ENCODE results near the gene PHTF1.
"Not testable (repeated sequence)": the region's sequence is repeated elsewhere in the genome, so short reads cannot be mapped to it uniquely, and the experiment has no call there.

The PHTF1 gene

DNA sequence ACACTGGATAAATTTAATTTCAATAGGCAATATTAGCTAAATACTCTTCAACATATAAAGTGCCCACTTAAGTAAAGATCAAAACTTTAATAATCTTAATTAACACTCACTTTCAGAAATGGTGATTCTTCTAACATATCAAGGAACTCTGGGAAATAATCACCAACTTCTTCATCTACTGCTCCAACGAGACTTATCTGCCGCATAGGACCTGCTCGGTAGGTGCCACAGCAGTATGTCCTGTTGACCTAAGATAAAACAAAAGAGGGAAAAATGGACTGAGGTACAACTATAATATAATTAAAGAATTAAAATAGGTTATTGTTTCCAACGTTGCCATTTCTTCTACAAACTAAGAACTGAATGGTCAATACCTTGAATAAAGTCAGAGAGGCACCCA lies 18.3 kb upstream of the PHTF1 start:
- no peak for DNase-seq

DNA sequence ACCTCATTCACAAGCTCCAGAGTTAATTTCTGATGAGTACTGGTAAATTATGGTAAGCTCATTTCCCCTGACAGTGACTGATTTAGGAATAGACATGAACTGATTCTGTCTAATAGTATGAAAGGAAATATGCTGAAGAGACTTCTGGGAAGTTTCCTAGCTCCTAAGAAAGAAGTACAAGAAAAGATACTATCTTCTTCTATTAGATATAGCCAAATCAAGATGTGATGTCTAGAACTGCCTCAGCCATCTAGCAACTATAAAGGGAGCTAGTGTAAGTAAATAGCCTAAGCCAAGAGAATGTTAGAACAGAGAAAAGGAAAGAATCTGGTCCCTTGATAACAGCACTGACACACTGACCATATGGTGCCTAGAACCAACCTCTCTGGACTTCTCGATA lies 10.7 kb upstream of the PHTF1 start:
- DNase-seq, result no peak

DNA sequence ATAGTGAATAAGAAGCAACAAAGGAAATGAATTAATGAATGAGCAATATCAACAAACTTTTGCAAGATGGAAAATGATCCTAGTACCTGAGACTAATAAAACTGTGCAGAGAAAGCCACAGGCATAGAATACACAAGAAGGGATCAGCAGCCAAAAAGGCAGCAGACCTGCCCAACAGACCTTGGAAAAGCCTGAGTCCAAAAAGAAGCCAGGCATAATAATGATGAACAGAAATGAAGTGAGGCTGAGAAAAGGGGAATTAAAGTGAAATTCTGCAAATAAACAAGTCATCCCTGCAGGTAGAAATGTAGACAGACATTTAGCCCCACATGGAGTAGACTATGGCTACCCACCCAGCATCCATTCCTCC lies 10.3 kb upstream of the PHTF1 start:
- no peak for DNase-seq

DNA sequence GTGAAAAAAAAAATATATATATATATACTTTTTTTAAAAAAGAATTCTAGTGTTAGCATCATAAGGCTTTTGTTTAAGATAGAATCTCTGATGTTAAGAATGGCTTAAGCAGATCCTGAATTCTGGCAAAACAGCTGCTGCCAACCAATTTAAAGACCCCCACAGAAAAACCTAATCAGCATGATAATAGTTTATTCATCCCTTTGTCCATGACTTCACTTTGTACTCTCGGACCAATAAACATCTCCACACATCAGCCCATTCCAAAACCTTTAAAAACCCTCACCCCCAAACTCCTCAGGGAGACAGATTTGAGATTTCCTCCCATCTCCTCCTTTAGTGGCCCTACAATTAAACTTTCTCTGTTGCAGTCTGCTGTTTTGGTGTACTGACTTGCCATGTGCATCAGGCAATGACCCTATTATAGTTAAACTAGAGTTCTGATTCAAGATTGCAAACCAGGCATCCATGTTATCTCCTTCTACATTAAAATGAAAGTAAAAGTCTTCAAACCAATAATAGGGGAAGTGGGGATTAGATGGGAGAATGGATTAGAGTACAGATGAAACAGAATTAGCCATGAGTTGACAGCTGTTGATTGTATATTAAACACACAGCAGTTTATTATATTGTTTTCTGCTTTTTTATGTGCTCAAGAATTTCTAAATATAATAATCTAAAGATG lies 9.8 kb upstream of the PHTF1 start:
- peak in 1 of 2 experiments; percentile 26 for DNase-seq

DNA sequence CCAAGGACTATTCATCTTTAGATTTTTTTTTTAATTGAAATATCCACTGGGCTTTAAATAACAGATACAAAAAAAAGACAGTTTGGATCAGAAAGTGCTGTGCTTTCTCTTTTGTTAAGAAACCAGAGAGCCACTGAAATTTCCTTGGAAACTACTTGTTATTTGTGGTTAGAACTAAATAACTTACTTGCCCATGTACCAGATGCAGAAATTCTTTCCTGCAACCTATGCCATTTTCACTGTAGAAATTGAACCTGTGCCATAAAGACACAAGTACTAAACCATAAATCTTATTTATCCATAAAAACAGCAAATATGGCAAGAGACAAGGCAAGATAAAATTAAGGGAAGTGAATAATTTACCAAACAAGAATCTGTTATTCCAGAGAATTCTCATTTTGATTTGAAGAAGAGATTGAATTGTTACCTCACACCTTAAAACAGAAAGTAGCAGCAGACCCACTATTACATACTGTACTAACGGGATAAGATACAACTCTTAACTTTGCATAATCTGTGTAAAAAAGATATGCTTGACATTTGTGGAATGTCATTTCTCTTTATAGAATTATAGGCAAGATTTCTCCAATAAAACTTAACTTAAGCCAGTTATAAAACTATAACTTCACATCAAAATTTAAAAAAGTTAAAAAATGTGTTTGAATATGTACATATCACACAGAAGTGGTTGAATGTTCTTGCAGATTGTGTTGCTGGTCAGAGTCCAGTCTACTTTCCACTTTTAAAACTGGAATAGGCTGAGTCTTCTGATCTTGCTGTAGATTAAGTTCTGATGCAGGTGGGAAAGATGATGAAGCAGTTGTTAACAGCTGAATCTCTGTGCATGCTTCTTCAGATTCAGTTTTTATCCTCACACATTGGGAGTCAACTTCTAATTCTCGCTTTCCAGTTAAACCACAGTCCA lies 6.3 kb upstream of the PHTF1 start:
- no peak for DNase-seq

DNA sequence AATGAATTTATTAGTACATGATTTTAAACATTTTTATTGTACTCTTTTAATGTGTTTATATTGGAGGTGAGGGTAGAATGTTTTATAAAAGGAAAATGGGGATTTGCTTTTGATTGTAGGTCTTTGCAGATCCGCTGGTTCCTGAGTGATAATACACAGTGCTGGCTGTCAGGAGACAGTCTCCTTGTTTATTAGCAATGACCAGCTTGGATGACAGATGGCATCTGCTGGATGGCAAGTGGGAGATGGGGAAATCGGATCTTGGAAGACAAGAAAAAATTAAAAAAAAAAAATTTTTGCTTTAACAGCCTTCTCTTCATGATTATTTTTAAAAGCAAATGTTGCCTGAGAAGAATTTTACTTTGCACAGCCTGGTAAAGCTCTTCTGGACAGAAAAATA lies 4.4 kb upstream of the PHTF1 start:
- no peak for DNase-seq

DNA sequence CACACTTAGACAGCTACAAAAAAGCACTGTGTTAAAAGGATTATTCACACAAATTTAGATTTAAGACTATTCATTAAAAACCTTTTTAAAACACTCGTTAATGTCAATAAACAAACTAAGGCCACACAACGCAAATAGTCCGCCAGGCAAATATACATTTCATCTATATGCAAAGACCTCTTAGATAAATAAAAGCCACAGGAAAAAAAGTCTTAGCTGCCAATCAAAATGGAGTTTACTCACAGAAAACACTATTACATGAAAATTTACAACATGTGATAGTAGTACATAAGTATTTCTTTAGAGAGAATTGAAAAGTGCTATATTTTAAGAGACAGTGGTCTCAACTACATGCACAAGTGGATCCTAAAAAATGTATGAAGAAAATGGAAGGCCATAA lies 2.7 kb upstream of the PHTF1 start:
- DNase-seq, result no peak

DNA sequence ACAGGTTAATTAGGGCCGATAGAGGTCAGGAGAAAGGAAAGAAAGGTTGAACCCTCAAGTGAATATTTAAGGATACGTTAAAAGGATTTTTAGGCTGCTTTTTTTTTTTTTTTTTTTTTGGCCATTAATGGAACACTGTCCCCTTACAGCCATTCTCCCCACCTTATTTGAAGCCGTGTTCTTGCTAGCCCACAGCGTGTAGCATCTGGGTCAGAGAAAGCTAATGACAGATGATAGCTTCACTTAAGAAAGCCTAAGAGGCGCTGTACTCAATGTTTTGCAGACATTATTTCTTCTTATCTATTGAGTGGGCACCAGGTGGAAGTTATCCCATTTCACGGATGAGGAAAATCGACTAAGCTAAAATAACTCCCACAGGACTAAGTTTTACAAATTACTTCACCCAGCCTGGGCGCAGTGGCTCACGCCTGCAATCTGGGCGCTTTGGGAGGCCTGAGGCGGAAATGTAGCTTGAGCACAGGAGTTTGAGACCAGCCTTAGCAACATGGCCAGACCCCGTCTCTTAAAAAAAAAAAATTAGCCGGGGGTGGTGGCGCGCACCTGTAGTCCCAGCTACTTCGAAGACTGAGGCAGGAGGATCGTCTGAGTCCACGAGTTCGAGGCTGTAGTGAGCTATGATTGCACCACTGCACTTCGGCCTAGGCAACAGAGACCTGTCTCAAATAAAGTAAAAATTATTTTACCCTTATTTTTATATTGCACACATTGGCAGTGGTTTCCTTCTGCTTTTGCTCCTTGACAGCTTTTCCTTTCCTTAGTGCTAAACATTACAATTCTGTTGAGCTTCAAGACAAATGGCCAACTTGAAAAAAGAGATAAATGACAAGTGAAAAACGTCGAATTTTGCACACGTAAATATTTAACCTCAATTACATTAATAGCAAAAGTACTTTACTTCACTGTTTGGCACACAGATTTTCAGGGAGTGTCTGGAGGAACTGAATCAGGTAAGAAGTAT lies 1.1 kb upstream of the PHTF1 start:
- peak in 1 of 2 experiments; percentile 14 for DNase-seq

DNA sequence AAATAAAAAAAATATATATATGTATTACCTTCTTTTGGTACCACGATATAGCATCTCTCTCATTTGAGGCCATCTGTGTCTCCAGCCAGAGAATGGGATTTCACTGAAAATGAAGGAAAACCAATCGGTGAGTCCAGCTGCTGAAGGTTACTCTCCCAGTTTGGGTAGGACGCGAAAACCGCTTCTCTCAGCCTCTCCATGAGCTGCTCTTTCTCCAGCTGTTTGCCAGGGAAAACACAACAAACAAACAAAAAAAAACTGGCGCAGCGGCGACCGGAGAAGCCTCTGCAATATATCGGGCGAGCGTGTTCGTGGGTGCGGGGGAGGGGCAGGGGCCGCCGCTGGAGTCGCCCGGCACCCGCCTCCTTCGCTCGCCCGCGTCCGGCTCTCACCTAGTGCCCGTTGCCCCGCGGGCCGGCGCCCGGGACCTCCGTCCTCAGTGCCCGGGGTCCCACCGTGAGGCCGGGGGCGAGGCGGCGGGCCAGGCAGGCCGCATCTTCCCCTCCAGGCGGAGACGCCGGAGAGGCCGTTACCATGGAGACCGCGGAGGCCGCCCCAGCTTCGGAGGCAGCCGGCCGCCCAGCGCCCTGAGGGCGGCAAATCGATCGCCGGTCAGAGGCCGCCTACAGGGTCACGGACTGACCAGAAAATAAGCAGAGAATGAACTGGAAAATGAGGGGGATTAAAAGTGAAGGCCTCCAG lies 504 bp downstream of the PHTF1 start:
- DNase-seq, result peak in 1 of 2 experiments; percentile 64

DNA sequence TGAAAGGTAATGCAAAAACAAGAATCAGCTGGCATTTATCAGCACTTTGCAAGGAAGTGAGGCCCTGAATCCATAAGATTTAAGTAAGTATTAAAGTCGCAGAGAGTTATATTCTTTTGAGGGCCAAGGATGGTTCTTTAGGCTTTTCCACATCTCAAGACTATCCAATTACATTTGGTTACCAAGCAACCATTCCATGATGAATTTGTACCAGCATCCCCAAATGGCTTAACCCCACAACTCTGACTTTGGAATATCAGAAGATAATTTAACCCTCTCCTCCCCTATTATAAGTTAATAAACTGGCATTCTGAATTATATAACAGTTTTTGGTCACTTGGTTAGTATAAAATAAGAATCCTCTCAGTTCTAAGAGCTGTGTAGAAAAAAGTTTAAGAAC lies 2.8 kb downstream of the PHTF1 start:
- no peak for DNase-seq

DNA sequence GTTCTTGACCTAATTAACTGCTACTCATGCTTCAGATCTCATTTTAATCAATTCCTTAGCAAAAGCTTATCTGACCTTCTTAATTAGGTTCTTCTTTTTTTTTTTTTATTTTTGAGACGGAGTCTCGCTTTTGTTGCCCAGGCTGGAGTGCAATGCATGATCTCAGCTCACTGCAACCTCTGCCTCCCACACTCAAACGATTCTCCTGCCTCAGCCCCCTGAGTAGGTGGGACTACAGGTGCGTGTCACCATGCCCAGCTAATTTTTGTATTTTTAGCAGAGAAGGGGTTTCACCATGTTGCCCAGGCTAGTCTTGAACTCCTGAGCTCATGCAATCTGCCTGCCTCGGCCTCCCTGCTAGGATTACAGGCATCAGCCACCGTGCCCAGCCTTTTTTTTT lies 6.0 kb downstream of the PHTF1 start:
- DNase-seq, result not testable (repeated sequence)

DNA sequence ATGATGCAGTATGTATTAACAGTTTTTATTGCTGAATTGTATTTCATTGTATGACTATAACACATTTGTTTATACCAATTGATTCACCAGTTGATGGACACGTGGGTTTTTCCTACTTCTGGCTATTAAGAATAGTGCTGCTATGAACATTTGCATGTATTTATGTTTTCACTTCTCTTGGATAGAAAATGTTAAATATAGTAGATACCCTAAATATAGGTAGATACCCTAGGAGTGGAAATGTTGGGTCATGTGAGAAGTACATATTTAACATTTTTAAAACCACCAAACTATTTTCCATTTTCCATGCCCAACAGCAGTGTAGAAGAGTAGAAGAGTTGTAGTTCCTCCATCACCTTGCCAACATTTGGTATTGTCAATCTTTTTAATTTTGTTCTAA lies 7.8 kb downstream of the PHTF1 start:
- no peak for DNase-seq

DNA sequence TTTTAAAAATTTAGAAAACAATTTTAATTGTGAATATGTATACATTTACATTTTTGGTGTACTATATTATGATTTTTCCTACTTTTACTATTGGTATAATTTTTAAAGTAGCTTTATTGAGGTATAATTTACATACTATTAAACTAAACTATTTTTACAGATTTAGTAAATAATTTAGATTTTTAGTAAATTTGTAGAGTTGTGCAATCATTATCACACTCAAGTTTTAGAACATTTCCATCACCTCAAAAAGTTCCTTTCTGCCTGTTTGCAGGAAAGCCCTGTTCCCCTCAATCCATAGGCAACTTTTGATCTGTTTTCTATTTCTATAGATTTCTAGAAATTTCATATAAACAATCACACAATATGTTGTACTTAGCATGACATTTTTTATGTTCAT lies 8.2 kb downstream of the PHTF1 start:
- DNase-seq, result no peak

DNA sequence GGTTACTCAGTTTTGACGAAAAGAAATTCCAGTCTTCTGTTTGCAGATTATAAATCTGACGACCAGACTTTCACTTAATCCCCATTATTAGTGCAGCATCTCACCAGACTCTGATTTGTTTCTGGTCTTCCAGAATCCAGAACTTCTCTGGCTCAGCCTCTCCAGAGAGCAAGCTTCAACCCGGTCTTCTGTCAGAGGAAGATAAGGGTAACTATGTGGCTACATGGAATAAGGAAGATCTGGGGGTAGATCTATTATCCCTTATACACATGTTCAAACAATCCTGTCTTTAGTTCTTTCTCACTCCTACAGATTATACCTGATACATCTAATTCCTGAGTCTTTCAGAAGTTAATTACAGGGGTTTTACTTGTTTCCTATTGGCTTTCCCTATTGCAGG lies 9.9 kb downstream of the PHTF1 start:
- no peak for DNase-seq

DNA sequence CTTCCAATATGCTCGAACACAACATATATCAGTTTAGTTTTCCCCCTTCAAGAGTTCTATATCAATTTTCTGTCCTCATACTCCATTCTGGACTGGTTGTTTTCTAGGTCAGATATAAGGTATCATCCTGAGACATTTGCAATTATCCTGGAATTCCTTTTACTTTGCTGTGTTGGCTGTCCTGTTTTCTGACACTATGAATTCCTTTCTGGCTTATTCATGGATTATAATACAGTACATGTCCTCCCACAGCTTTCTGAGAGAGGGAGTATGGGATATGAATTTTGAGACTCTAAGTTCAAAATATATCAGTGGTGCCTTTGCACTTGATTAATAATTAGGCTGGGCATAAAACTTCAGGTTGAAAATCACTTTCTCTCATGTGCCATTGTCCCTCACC lies 11.9 kb downstream of the PHTF1 start:
- DNase-seq, result no peak

DNA sequence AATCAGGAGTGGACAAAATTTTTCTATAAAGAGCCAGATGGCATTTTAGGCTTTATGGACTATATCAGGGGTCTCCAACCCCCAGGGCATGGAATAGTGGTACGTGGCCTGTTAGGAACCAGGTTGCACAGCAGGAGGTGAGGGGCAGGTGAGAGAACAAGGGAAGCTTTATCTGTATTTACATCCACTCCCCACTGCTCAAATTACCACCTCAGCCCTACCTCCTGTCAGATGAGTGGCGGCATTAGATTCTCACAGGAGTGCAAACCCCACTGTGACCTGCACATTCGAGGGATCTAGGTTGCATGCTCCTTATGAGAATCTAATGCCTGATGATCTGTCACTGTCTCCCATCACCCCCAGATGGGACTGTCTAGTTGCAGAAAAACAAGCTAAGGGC lies 13.9 kb downstream of the PHTF1 start:
- no peak for DNase-seq

DNA sequence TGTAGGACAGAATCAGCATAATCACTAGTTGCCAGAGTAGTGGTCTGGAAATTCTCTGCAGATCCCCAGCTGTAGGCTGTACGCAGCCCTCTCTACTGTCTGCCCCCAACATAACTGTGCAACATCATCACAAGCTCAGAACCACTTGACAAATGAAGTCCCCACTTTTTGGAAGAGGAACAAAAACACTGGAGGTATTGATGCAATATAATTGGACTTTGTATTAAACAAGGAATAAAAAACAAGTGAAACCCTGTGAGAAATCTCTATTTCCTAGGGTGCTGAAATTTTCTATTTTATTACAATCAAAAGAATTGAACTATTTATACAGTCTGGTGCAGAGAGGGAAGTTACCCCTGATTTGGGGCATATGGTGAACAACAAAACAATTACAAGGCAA lies 15.2 kb downstream of the PHTF1 start:
- DNase-seq, result no peak

DNA sequence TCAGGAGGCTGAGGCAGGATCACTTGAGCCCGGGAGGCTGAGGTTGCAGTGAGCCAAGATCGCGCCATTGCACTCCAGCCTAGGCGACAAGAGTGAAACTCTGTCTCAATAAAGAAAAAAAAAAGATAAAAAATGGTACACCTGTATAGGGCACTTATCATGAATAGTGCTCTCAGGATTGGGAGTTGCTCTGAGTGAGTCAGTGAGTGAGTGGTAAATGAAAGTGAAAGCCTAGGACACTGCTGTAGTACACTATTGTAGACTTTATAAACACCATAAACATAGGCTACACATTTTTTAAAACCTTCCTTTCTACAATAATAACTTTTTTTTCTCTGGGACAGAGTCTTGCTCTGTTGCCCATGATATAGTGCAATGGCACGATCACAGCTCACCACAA lies 16.8 kb downstream of the PHTF1 start:
- DNase-seq, result no peak

DNA sequence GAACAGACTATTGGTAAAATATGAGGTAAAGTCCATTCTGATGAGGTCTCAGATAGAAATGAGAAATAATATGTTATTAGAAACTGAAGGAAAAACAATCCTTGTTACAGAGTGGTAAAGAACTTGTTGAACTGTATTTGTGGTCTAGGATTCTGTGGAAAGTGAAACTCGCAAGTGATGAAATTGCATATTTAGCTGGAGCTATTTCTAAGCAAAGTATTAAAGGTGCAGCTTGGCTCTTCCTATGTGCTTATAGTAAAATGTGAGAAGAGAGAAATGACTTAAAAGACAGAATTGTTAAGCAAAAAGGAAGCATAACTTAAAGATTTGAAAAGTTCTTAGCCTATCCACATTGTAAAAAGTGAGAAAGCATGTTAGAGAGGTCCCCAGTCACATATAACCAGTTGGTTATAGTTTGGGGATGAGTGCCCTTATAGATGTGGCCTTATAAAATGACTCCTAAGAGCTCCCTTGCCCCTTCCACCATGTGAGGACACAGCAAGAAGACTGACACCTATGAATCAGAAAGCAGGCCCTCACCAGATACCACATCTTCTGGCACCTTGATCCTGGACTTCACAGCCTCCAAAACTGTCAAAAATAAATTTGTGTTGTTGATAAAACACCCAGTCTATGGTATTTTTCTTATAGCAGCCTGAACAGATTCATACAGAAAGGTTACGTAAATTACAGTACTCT lies 24.8 kb downstream of the PHTF1 start:
- no peak for DNase-seq

DNA sequence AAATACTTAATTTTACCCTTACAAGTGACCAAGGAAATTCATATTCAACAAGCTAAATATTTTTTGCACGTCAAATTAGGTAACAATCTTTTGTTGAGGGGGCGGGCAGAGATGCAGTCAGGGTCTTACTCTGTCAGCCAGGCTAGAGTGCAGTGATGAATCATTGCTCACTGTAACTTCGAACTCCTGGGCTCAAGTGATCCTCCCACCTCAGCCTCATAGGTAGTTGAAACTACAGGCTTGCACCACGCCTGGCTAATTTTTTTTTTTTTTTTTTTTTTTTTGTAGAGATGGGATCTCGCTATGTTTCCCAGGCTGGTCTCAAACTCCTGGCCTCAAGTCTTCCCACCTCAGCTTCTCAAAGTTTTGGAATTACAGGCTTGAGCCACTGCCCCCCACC lies 26.5 kb downstream of the PHTF1 start:
- no peak for DNase-seq

DNA sequence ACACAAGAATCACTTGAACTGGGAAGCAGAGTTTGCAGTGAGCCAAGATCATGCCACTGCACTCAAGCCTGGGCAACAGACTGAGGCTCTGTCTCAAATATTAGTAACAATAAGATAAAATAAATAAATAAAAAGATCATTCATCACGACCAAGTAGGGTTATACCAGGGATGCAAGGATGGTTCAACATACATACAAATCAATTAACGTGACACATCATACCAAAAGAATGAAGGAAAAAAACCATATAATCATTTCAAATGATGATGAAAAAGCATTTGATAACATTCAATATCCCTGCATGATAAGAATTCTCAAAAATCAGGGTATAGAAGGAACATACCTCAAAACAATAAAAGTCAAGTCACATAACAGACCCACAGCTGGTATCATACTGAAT lies 38.3 kb downstream of the PHTF1 start:
- no peak for DNase-seq

DNA sequence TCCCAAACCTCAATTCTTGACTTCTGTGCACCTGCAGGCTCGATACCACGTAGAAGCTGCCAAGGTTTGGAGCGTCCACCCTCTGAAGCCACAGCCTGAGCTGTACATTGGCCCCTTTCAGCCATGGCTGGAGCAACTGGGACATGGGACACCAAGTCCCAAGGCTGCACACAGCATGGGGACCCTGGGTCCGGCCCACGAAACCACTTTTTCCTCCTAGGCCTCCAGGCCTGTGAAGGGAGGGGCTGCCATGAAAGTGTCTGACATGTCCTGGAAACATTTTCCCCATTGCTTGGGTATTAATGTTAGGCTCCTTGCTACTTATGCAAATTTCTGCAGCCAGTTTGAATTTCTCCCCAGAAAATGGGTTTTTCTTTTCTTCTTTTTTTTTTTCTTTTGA lies 40.7 kb downstream of the PHTF1 start:
- DNase-seq, result not testable (repeated sequence)
